ENCODE data around the gene RGS10. TPM values are rescaled to one million over a fixed set of nuclear protein-coding genes. Genes with fewer than 3 reads are reported as not detected.

Gene RGS10
- total and polyA plus RNA-seq, 9 of the 15 experiments (the other 6 are each of a cell fraction or from before 2014, with no cell fraction given): 31.9 to 123 (median 62.1) TPM

GRCh38 chr10:119461923-119462322, 80.6 kb downstream of the RGS10 start:
- POLR2A ChIA-PET: no interaction called here

More at GRCh38 chr10:119461923-119462322, 80.6 kb downstream of the RGS10 start:
- Histone ChIP-seq H3K27ac (ENCODE audit: extremely low read depth, low read depth, low read length) (no peak overlapping the region), H3K36me3 (ENCODE audit: control insufficient read depth, insufficient read depth, low read length) (no peaks in the 10 kb centered on the region), H3K9ac (ENCODE audit: insufficient read depth in 1 of 2, low read depth in 2 of 2, low read length in 2 of 2) (no peak overlapping the region), H3K27me3 (ENCODE audit: control insufficient read depth in 2 of 2, insufficient read depth in 2 of 2, low read length in 2 of 2) (peaks cover 0 to 10% of the 10 kb centered on the region in 2 experiments; a peak in 4 of 5 replicates), H3K79me2 (ENCODE audit: control insufficient read depth, insufficient read depth, low read length) (no peaks in the 10 kb centered on the region), H4K20me1 (replicated peaks; ENCODE audit: control insufficient read depth, insufficient read depth, low read length) (no peaks in the 10 kb centered on the region), H2AFZ (ENCODE audit: low read depth, low read length) (no peak overlapping the region), H3K4me3 (no peak overlapping the region), H3K9me3 (replicated peaks; ENCODE audit: control insufficient read depth, insufficient read depth, low read depth, low read length) (no peaks in the 10 kb centered on the region), H3K4me2 (ENCODE audit: insufficient read depth, low read length) (no peak overlapping the region), H3K4me1 (replicated peaks in 1 of 2; ENCODE audit: control insufficient read depth in 2 of 2, insufficient read depth in 2 of 2, low read length in 2 of 2) (peaks cover 5 to 8% of the 10 kb centered on the region in 2 experiments; a peak in 3 of 5 replicates), H3K9me1 (ENCODE audit: control insufficient read depth, insufficient read depth, low read length) (no peaks in the 10 kb centered on the region)
- CTCF ChIA-PET (ENCODE audit: low intra/inter-chr PET ratio): no interaction called here
- no peak for FAIRE-seq
- TF ChIP-seq SMARCA4 (IDR thresholded peaks at IDR 0.05): no peak
- TF ChIP-seq ZBTB2 (IDR thresholded peaks at IDR 0.05): no peak
- no peak for TF ChIP-seq KLF16 (IDR thresholded peaks at IDR 0.05)
- TF ChIP-seq NR4A1 (CRISPR knock-in tag; IDR thresholded peaks at IDR 0.05): no peak
- no peak for TF ChIP-seq NR4A1 (tag; IDR thresholded peaks at IDR 0.05)
- no peak for TF ChIP-seq SETDB1 (IDR thresholded peaks at IDR 0.05; ENCODE audit: low read length)
- no peak for TF ChIP-seq ASH1L (IDR thresholded peaks at IDR 0.05; ENCODE audit: borderline replicate concordance, low read depth, partially characterized antibody)
- intact Hi-C loops (cut with micrococcal nuclease): no loop called here
- no TSS peak for BruUV-seq (replicated peaks)
- no peak for ATAC-seq
- 0% methylated on average over 1 of the region's 2 CpGs for WGBS (ENCODE audit: insufficient coverage, low coverage, missing lambda C conversion rate)
- DNase-seq (ENCODE audit: extremely low read depth in 1 of 4, low spot score in 3 of 4): no peak
- in situ Hi-C loops (cut with MboI): no loop called here
